ENCODE data around the gene MYO1D. TPM values are rescaled to one million over a fixed set of nuclear protein-coding genes. Genes with fewer than 3 reads are reported as not detected.

The MYO1D gene
- total RNA-seq, 2 experiments from 2014 or later, result 0.09 to 0.89 TPM

GRCh38 chr17:32628271-32629044 is 248.5 kb downstream of the MYO1D start:
- intact Hi-C loops (cut with micrococcal nuclease; ENCODE audit: unreplicated experiment), result no loop called here
- BruUV-seq (replicated peaks), result no TSS peak
- Histone ChIP-seq H3K27ac (ENCODE audit: low read depth, low read length, poor library complexity, severe bottlenecking) (no peak overlapping the region), H3K9me2 (ENCODE audit: insufficient read depth, low read length) (no peaks in the 10 kb centered on the region), H3K9me3 (ENCODE audit: low read length) (no peaks in the 10 kb centered on the region), H3K4me2 (ENCODE audit: low read length) (no peak overlapping the region), H2AFZ (ENCODE audit: low read length) (no peak overlapping the region), H3K4me3 (ENCODE audit: low read depth, low read length, poor library complexity, severe bottlenecking) (no peak overlapping the region), H3K4me1 (ENCODE audit: insufficient read depth, low read length, poor library complexity, severe bottlenecking) (no peaks in the 10 kb centered on the region), H3K36me3 (ENCODE audit: insufficient read depth, low read length) (no peaks in the 10 kb centered on the region), H3K79me2 (ENCODE audit: insufficient read depth, low read depth, low read length) (no peaks in the 10 kb centered on the region), H4K20me1 (ENCODE audit: insufficient read depth, low read length) (no peaks in the 10 kb centered on the region)
- TF ChIP-seq, protein P1, sequence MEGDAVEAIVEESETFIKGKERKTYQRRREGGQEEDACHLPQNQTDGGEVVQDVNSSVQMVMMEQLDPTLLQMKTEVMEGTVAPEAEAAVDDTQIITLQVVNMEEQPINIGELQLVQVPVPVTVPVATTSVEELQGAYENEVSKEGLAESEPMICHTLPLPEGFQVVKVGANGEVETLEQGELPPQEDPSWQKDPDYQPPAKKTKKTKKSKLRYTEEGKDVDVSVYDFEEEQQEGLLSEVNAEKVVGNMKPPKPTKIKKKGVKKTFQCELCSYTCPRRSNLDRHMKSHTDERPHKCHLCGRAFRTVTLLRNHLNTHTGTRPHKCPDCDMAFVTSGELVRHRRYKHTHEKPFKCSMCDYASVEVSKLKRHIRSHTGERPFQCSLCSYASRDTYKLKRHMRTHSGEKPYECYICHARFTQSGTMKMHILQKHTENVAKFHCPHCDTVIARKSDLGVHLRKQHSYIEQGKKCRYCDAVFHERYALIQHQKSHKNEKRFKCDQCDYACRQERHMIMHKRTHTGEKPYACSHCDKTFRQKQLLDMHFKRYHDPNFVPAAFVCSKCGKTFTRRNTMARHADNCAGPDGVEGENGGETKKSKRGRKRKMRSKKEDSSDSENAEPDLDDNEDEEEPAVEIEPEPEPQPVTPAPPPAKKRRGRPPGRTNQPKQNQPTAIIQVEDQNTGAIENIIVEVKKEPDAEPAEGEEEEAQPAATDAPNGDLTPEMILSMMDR (conservative IDR thresholded peaks at IDR 0.05; ENCODE audit: low read length), result no peak
- TF ChIP-seq EZH2phosphoT487 (IDR thresholded peaks at IDR 0.05; ENCODE audit: borderline replicate concordance, low read depth, low read length), result no peak
- POLR2A ChIA-PET, result no interaction called here
- DNase-seq (ENCODE audit: low spot score), result no peak
- CTCF ChIA-PET (ENCODE audit: unreplicated experiment), result no interaction called here

GRCh38 chr17:32627239-32627996 is 249.5 kb downstream of the MYO1D start:
- H3K79me2 ChIP-seq (ENCODE audit: insufficient read depth, low read depth, low read length), result no peaks in the 10 kb centered on the region
- H2AFZ ChIP-seq (ENCODE audit: low read length), result no peak overlapping the region
- no peaks in the 10 kb centered on the region for H3K9me3 ChIP-seq (ENCODE audit: low read length)
- no peak for DNase-seq (ENCODE audit: low spot score)
- ChIA-PET POLR2A (no interaction called here), CTCF (ENCODE audit: unreplicated experiment) (no interaction called here)
- no peak overlapping the region for H3K27ac ChIP-seq (ENCODE audit: low read depth, low read length, poor library complexity, severe bottlenecking)
- no TSS peak for BruUV-seq (replicated peaks)
- no peaks in the 10 kb centered on the region for H4K20me1 ChIP-seq (ENCODE audit: insufficient read depth, low read length)
- H3K4me3 ChIP-seq (ENCODE audit: low read depth, low read length, poor library complexity, severe bottlenecking), result no peak overlapping the region
- intact Hi-C loops (cut with micrococcal nuclease; ENCODE audit: unreplicated experiment), result no loop called here
- no peak for TF ChIP-seq EZH2phosphoT487 (IDR thresholded peaks at IDR 0.05; ENCODE audit: borderline replicate concordance, low read depth, low read length)
- TF ChIP-seq, protein P1 (conservative IDR thresholded peaks at IDR 0.05; ENCODE audit: low read length), result no peak
- H3K36me3 ChIP-seq (ENCODE audit: insufficient read depth, low read length), result no peaks in the 10 kb centered on the region
- no peak overlapping the region for H3K4me2 ChIP-seq (ENCODE audit: low read length)
- H3K9me2 ChIP-seq (ENCODE audit: insufficient read depth, low read length), result no peaks in the 10 kb centered on the region
- no peaks in the 10 kb centered on the region for H3K4me1 ChIP-seq (ENCODE audit: insufficient read depth, low read length, poor library complexity, severe bottlenecking)

- H3K9me3 ChIP-seq (ENCODE audit: low read length), result no peaks in the 10 kb centered on the region
- BruUV-seq (replicated peaks), result no TSS peak
- H3K9me2 ChIP-seq (ENCODE audit: insufficient read depth, low read length), result no peaks in the 10 kb centered on the region
- H3K4me1 ChIP-seq (ENCODE audit: insufficient read depth, low read length, poor library complexity, severe bottlenecking), result no peaks in the 10 kb centered on the region
- no peaks in the 10 kb centered on the region for H4K20me1 ChIP-seq (ENCODE audit: insufficient read depth, low read length)
- H3K4me2 ChIP-seq (ENCODE audit: low read length), result no peak overlapping the region
- no peak overlapping the region for H3K4me3 ChIP-seq (ENCODE audit: low read depth, low read length, poor library complexity, severe bottlenecking)
- no peaks in the 10 kb centered on the region for H3K36me3 ChIP-seq (ENCODE audit: insufficient read depth, low read length)
- CTCF ChIA-PET (ENCODE audit: unreplicated experiment), result no interaction called here
- no peaks in the 10 kb centered on the region for H3K79me2 ChIP-seq (ENCODE audit: insufficient read depth, low read depth, low read length)
- TF ChIP-seq, protein P1 (conservative IDR thresholded peaks at IDR 0.05; ENCODE audit: low read length), result no peak
- no peak for TF ChIP-seq EZH2phosphoT487 (IDR thresholded peaks at IDR 0.05; ENCODE audit: borderline replicate concordance, low read depth, low read length)
- intact Hi-C loops (cut with micrococcal nuclease; ENCODE audit: unreplicated experiment), result no loop called here
- no peak for DNase-seq (ENCODE audit: low spot score)
- H2AFZ ChIP-seq (ENCODE audit: low read length), result no peak overlapping the region
- POLR2A ChIA-PET, result no interaction called here
- H3K27ac ChIP-seq (ENCODE audit: low read depth, low read length, poor library complexity, severe bottlenecking), result no peak overlapping the region
These were observed 250.5 kb downstream of the MYO1D start for GRCh38 chr17:32626379-32626791.
